ENCODE data around the gene ACTL10. TPM values are rescaled to one million over a fixed set of nuclear protein-coding genes. Genes with fewer than 3 reads are reported as not detected.
A peak's percentile ranks its signal among the peaks of the same experiment; 100 is the strongest.

Gene ACTL10
- polyA plus RNA-seq, 6 donors from 2014 or later, result 1.2 to 4.8 (median 3.7) TPM; not detected in 1

GRCh38 chr20:33662172-33662571 is 4.6 kb upstream of the ACTL10 start, which contains the start of gene C20orf144:
Gene C20orf144, plus strand, starts transcription at chr20:33662327. Its CDS starts 19 bp downstream, at chr20:33662346.
- H3K36me3 Mint-ChIP-seq, result no peaks in the 10 kb centered on the region
- H3K4me1 Mint-ChIP-seq, result peaks cover 15 to 34% (median 30%) of the 10 kb centered on the region in 3 donors
- DNase-seq (no peak), ATAC-seq (ENCODE audit: low read depth in 2 of 2) (no peak)
- peak within 1 kb of the TSS in 5 of 6 donors; percentile 38 to 81 (median 71) for H3K27ac Mint-ChIP-seq
- H3K9me3 Mint-ChIP-seq, result no peaks in the 10 kb centered on the region
- H3K4me3 Mint-ChIP-seq, result peak within 1 kb of the TSS; percentile 75 to 92 (median 90)
- no peaks in the 10 kb centered on the region for H3K27me3 Mint-ChIP-seq

- Mint-ChIP-seq H3K4me1 (peaks cover 20 to 35% (median 34%) of the 10 kb centered on the region in 3 donors), H3K27ac (peak overlapping the region in 5 of 6 donors; percentile 70 to 90 (median 81)), H3K27me3 (no peaks in the 10 kb centered on the region), H3K36me3 (no peaks in the 10 kb centered on the region), H3K4me3 (peak overlapping the region; percentile 75 to 92 (median 90)), H3K9me3 (no peaks in the 10 kb centered on the region)
- peak; percentile 81 for DNase-seq
- ATAC-seq (ENCODE audit: low read depth in 2 of 2), result peak; percentile 56 to 65
Measured at GRCh38 chr20:33663161-33664084, 3.3 kb upstream of the ACTL10 start.

GRCh38 chr20:33664085-33664761 is 2.5 kb upstream of the ACTL10 start:
- no peaks in the 10 kb centered on the region for H3K36me3 Mint-ChIP-seq
- peak overlapping the region in 5 of 6 donors; percentile 42 to 95 (median 84) for H3K27ac Mint-ChIP-seq
- H3K9me3 Mint-ChIP-seq, result no peaks in the 10 kb centered on the region
- peak overlapping the region; percentile 75 to 92 (median 90) for H3K4me3 Mint-ChIP-seq
- DNase-seq, result no peak
- no peak for ATAC-seq (ENCODE audit: low read depth in 2 of 2)
- peaks cover 21 to 37% (median 34%) of the 10 kb centered on the region in 3 donors for H3K4me1 Mint-ChIP-seq
- no peaks in the 10 kb centered on the region for H3K27me3 Mint-ChIP-seq

DNA sequence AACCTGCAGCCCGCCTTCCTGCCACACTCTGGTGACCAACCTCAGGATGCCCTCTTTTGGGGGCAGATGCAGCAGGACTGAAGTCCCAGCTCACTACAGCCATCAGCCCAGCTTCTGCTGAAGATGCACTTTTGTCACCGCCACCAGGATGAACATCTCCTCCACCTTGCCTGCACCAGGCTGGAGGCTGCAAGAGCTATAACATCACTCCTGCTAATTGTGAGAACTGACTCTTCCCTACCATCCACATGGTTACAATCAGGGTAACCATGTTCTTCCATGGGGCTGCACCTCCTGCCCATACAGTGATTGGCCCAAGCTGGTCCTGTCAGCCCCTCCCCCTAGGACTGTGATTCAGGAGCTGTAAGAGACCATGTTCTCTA is 2.0 kb upstream of the ACTL10 start:
- ATAC-seq (ENCODE audit: low read depth in 2 of 2) (no peak), DNase-seq (no peak)
- no peaks in the 10 kb centered on the region for H3K36me3 Mint-ChIP-seq
- H3K27ac Mint-ChIP-seq, result peak overlapping the region in 5 of 6 donors; percentile 57 to 95 (median 84)
- H3K9me3 Mint-ChIP-seq, result no peaks in the 10 kb centered on the region
- peaks cover 21 to 37% (median 34%) of the 10 kb centered on the region in 3 donors for H3K4me1 Mint-ChIP-seq
- peak overlapping the region in 7 of 8 donors; percentile 75 to 92 (median 90) for H3K4me3 Mint-ChIP-seq
- H3K27me3 Mint-ChIP-seq, result no peaks in the 10 kb centered on the region

GRCh38 chr20:33667245-33667675 is 517 bp downstream of the ACTL10 start:
- H3K4me1 Mint-ChIP-seq, result peaks cover 21 to 37% (median 34%) of the 10 kb centered on the region in 3 donors
- no peaks in the 10 kb centered on the region for H3K27me3 Mint-ChIP-seq
- peak overlapping the region; percentile 67 to 92 (median 88) for H3K4me3 Mint-ChIP-seq
- H3K27ac Mint-ChIP-seq, result peak overlapping the region in 3 of 6 donors; percentile 18 to 76 (median 49)
- peak; percentile 11 to 19 for ATAC-seq (ENCODE audit: low read depth in 2 of 2)
- H3K9me3 Mint-ChIP-seq, result no peaks in the 10 kb centered on the region
- H3K36me3 Mint-ChIP-seq, result no peaks in the 10 kb centered on the region
- DNase-seq, result peak; percentile 24

DNA sequence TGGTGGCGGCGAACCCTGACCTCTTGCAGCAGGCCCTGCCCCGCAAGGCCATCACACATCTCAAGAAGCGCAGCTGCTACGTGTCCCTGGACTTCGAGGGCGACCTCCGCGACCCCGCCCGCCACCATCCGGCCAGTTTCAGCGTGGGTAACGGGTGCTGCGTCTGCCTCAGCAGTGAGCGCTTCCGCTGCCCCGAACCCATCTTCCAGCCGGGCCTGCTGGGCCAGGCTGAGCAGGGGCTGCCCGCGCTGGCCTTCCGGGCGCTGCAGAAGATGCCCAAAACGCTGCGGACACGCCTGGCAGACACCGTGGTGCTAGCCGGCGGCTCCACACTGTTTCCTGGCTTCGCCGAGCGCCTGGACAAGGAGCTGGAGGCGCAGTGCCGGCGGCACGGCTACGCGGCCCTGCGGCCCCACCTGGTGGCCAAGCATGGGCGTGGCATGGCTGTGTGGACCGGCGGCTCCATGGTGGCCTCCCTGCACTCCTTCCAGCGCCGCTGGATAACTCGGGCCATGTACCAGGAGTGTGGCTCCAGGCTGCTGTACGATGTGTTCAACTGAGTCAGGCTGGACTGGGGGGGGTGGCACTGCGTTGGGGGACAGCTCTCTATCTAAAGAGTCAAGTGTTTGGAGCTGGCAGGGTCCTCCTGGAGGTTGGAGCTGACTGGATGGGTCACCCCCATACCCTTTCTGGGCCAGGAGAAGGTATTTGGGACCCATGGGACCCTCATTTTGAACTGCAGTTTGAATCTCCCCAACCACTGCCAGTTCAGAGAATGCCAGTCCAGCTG is 1.1 kb downstream of the ACTL10 start:
- ATAC-seq (ENCODE audit: low read depth in 2 of 2) (peak; percentile 54 to 58), DNase-seq (peak; percentile 73)
- Mint-ChIP-seq H3K4me1 (peaks cover 22 to 33% (median 32%) of the 10 kb centered on the region in 3 donors), H3K27me3 (no peaks in the 10 kb centered on the region), H3K4me3 (peak overlapping the region; percentile 67 to 89 (median 82)), H3K36me3 (no peaks in the 10 kb centered on the region), H3K27ac (peak overlapping the region in 4 of 6 donors; percentile 11 to 49 (median 26)), H3K9me3 (no peaks in the 10 kb centered on the region)

DNA sequence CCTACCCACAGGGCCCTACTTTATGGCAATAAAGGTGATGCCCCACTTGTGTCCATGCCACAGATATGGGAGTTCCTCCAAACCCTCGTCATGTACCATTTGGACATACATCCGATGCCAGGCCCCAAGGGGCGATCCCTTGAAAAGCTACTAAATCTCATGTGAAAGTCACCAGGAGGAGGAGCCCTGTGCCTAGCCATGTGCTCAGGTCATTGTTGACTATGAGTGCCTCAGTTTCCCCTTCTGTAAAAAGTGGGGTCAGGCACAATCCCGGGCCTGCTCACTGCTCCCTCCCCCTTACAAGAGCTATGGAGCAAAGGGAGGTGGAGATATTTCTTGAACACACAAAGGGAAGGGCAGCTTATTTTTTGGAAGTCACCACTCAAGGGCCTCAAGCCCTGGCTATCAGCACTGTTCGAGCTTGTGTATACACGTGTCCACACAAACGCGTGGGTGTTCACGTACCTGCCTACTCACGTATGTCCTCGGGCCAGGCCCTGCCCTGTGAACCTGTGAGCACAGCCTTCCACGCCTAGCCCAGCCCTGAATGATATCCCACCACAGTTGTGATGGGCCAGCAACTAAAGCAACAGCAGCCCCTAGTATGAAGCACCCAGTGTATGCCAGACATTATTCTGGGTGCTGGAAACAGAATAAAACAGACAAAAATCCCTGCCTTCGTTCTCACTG is 1.9 kb downstream of the ACTL10 start:
- Mint-ChIP-seq H3K27ac (peak overlapping the region in 2 of 6 donors; percentile 11 to 67), H3K4me3 (peak overlapping the region; percentile 58 to 89 (median 82)), H3K36me3 (no peaks in the 10 kb centered on the region), H3K27me3 (no peaks in the 10 kb centered on the region), H3K9me3 (no peaks in the 10 kb centered on the region), H3K4me1 (peaks cover 29 to 38% (median 36%) of the 10 kb centered on the region in 3 donors)
- ATAC-seq (ENCODE audit: low read depth in 2 of 2), result no peak
- no peak for DNase-seq

DNA sequence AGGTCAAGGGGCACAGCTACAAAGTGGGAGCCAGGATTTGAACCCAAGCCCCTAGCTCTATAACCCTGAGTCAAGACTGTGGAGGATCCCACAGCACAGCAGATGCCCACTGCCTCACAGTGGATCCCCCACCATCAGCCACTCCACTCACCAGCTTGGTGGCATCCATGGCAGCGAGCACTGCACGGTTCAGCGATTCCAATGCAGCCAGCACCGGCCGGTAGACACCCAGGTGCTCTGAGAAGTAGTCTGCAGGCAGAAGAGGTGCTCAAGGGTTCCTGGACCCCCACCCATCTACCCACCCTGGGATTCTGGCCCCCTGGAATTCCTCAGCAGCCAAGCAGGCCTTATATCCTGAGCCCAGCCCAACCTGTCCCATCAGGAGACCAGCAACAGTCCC is 2.5 kb downstream of the ACTL10 start:
- Mint-ChIP-seq H3K36me3 (no peaks in the 10 kb centered on the region), H3K9me3 (no peaks in the 10 kb centered on the region), H3K4me1 (peaks cover 32 to 37% (median 36%) of the 10 kb centered on the region in 3 donors), H3K27me3 (no peaks in the 10 kb centered on the region), H3K4me3 (peak overlapping the region in 3 of 8 donors; percentile 51 to 82 (median 53)), H3K27ac (peak overlapping the region in 1 of 6 donors; percentile 67)
- ATAC-seq (ENCODE audit: low read depth in 2 of 2), result no peak
- DNase-seq, result no peak

GRCh38 chr20:33669873-33670640 is 3.3 kb downstream of the ACTL10 start:
- Mint-ChIP-seq H3K36me3 (no peaks in the 10 kb centered on the region), H3K9me3 (no peaks in the 10 kb centered on the region), H3K4me1 (peaks cover 28 to 35% (median 32%) of the 10 kb centered on the region in 3 donors), H3K27ac (peak overlapping the region in 1 of 6 donors; percentile 14), H3K4me3 (peak overlapping the region in 1 of 8 donors; percentile 30), H3K27me3 (no peaks in the 10 kb centered on the region)
- no peak for ATAC-seq (ENCODE audit: low read depth in 2 of 2)
- DNase-seq, result no peak

- no peak for DNase-seq
- no peak overlapping the region for H3K27ac Mint-ChIP-seq
Measured at GRCh38 chr20:33670715-33671499, 4.2 kb downstream of the ACTL10 start.

More at GRCh38 chr20:33670715-33671499, 4.2 kb downstream of the ACTL10 start:
- peaks cover 30 to 34% (median 32%) of the 10 kb centered on the region in 3 donors for H3K4me1 Mint-ChIP-seq
- no peak for ATAC-seq (ENCODE audit: low read depth in 2 of 2)
- no peaks in the 10 kb centered on the region for H3K9me3 Mint-ChIP-seq
- peak overlapping the region in 2 of 8 donors; percentile 43 to 79 for H3K4me3 Mint-ChIP-seq
- no peaks in the 10 kb centered on the region for H3K36me3 Mint-ChIP-seq
- no peaks in the 10 kb centered on the region for H3K27me3 Mint-ChIP-seq

All from naive B cell (primary cell).